HL-60 (cell line): ENCODE measurements around the gene SH3D19.

Experiments
- GABPA ChIP-seq: IDR thresholded peaks from 2 replicates; pipeline ENCODE4 v1.6.1; 2012; ENCODE audit warnings: low read depth
- POLR2AphosphoS5 ChIP-seq: IDR thresholded peaks from 2 replicates; pipeline ENCODE4 v1.6.1; 2012; ENCODE audit warnings: low read depth
- REST ChIP-seq: IDR thresholded peaks from 2 replicates; pipeline ENCODE4 v1.6.1; 2012; ENCODE audit warnings: low read depth; ENCODE audit not compliant: insufficient replicate concordance
- TF ChIP-seq, protein P1 (sequence below): IDR thresholded peaks from one replicate; pipeline ENCODE4 v1.5.1; 2011; ENCODE audit warnings: low read length, control low read depth, inconsistent platforms; ENCODE audit not compliant: insufficient read depth

GRCh38 chr4:151310124-151310728 lies 15.2 kb downstream of the SH3D19 start:
- TF ChIP-seq, protein P1, sequence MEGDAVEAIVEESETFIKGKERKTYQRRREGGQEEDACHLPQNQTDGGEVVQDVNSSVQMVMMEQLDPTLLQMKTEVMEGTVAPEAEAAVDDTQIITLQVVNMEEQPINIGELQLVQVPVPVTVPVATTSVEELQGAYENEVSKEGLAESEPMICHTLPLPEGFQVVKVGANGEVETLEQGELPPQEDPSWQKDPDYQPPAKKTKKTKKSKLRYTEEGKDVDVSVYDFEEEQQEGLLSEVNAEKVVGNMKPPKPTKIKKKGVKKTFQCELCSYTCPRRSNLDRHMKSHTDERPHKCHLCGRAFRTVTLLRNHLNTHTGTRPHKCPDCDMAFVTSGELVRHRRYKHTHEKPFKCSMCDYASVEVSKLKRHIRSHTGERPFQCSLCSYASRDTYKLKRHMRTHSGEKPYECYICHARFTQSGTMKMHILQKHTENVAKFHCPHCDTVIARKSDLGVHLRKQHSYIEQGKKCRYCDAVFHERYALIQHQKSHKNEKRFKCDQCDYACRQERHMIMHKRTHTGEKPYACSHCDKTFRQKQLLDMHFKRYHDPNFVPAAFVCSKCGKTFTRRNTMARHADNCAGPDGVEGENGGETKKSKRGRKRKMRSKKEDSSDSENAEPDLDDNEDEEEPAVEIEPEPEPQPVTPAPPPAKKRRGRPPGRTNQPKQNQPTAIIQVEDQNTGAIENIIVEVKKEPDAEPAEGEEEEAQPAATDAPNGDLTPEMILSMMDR, result no peak
- TF ChIP-seq POLR2AphosphoS5, result no peak
- TF ChIP-seq GABPA, result no peak
- TF ChIP-seq REST, result no peak
